Measurements from ENCODE around the gene CD47.

Gene CD47

GRCh38 chr3:108090701-108091497 is at the start of gene CD47:
TSS of gene CD47 (minus strand) at chr3:108091031. CDS start at chr3:108090908, 123 bp downstream.
- FAIRE-seq (no peak), DNase-seq (ENCODE audit: low spot score) (peak; percentile 76)

GRCh38 chr3:108137460-108137814 is 46.6 kb upstream of the CD47 start:
- DNase-seq (ENCODE audit: low spot score) (no peak), FAIRE-seq (no peak)

- FAIRE-seq (no peak), DNase-seq (ENCODE audit: low spot score) (no peak)
Measured at GRCh38 chr3:108136561-108137459, 46.0 kb upstream of the CD47 start.

GRCh38 chr3:108134555-108134880 is 43.7 kb upstream of the CD47 start:
- DNase-seq (ENCODE audit: low spot score) = no peak
- FAIRE-seq = no peak

- FAIRE-seq = no peak
- no peak for DNase-seq (ENCODE audit: low spot score)
Measured at GRCh38 chr3:108133858-108134554, 43.2 kb upstream of the CD47 start.

- no peak for DNase-seq (ENCODE audit: low spot score)
- FAIRE-seq = no peak
Measured at GRCh38 chr3:108133048-108133369, 42.2 kb upstream of the CD47 start.

GRCh38 chr3:108131475-108132134 is 40.8 kb upstream of the CD47 start:
- DNase-seq (ENCODE audit: low spot score) (no peak), FAIRE-seq (no peak)

- DNase-seq (ENCODE audit: low spot score) (peak; percentile 80), FAIRE-seq (peak; percentile 84)
Measured at GRCh38 chr3:108130701-108131474, 40.1 kb upstream of the CD47 start.

GRCh38 chr3:108130236-108130635 is 39.4 kb upstream of the CD47 start:
- FAIRE-seq (no peak), DNase-seq (ENCODE audit: low spot score) (no peak)

GRCh38 chr3:108127301-108127988 is 36.6 kb upstream of the CD47 start:
- DNase-seq (ENCODE audit: low spot score) = no peak
- FAIRE-seq = no peak

GRCh38 chr3:108126348-108126747 is 35.5 kb upstream of the CD47 start:
- FAIRE-seq (no peak), DNase-seq (ENCODE audit: low spot score) (no peak)

- FAIRE-seq = no peak
- DNase-seq (ENCODE audit: low spot score) = no peak
Measured at GRCh38 chr3:108125550-108126071, 34.8 kb upstream of the CD47 start.

- DNase-seq (ENCODE audit: low spot score) (no peak), FAIRE-seq (no peak)
Measured at GRCh38 chr3:108125153-108125543, 34.3 kb upstream of the CD47 start.

GRCh38 chr3:108124337-108125152 is 33.7 kb upstream of the CD47 start:
- no peak for FAIRE-seq
- DNase-seq (ENCODE audit: low spot score) = no peak

GRCh38 chr3:108123326-108123725 is 32.5 kb upstream of the CD47 start:
- FAIRE-seq (no peak), DNase-seq (ENCODE audit: low spot score) (no peak)

- FAIRE-seq (no peak), DNase-seq (ENCODE audit: low spot score) (no peak)
Measured at GRCh38 chr3:108122276-108122675, 31.4 kb upstream of the CD47 start.

- DNase-seq (ENCODE audit: low spot score) (no peak), FAIRE-seq (no peak)
Measured at GRCh38 chr3:108119398-108120104, 28.7 kb upstream of the CD47 start.

- FAIRE-seq (no peak), DNase-seq (ENCODE audit: low spot score) (no peak)
Measured at GRCh38 chr3:108118038-108118768, 27.4 kb upstream of the CD47 start.

All from RCC 7860 (cell line).